Activated CD4-positive, alpha-beta T cell treated with anti-CD3 and anti-CD28 coated beads for 36 hours (primary cell): ENCODE measurements around the gene MROH2B. TPM values are rescaled to one million over a fixed set of nuclear protein-coding genes. Genes with fewer than 3 reads are reported as not detected.

Experiments
- ATAC-seq: fragments of 200-7000 bp; cut with Tn5 transposase; one replicate; pipeline ENCODE4 v1.10.0; 2021; ENCODE audit warnings: mild to moderate bottlenecking, moderate library complexity
- CTCF ChIA-PET: fragments of 350-600 bp; sonication (Branson Sonifier 250); formaldehyde crosslinking; loops from one replicate; lab custom pipeline; 2021; ENCODE audit warnings: antibody characterized with exemption; lab: Charles Lee
- POLR2A ChIA-PET: fragments of 350-600 bp; sonication (Branson Sonifier 250); formaldehyde crosslinking; loops from one replicate; lab custom pipeline; 2021; ENCODE audit warnings: antibody characterized with exemption, inconsistent platforms; lab: Charles Lee
- DNase-seq: peaks from one replicate; pipeline ENCODE4 v3.0.0-alpha.2; 2020
- H3K27ac Mint-ChIP-seq: one replicate; pipeline ENCODE4 v1.8.0; 2021; ENCODE audit warnings: mixed read lengths
- H3K27me3 Mint-ChIP-seq: one replicate; pipeline ENCODE4 v1.8.0; 2021; ENCODE audit warnings: mixed read lengths
- H3K36me3 Mint-ChIP-seq: one replicate; pipeline ENCODE4 v1.8.0; 2021; ENCODE audit warnings: low read depth, mixed read lengths
- H3K4me1 Mint-ChIP-seq: one replicate; pipeline ENCODE4 v1.8.0; 2021; ENCODE audit warnings: mixed read lengths
- H3K4me3 Mint-ChIP-seq: one replicate; pipeline ENCODE4 v1.8.0; 2021; ENCODE audit warnings: mild to moderate bottlenecking, moderate library complexity, mixed read lengths
- H3K9me3 Mint-ChIP-seq: one replicate; pipeline ENCODE4 v1.8.0; 2021; ENCODE audit warnings: low read depth, mixed read lengths
- intact Hi-C, 2 experiments: fragments of 100-400 bp; cut with DNase I in 1 of 2; cut with micrococcal nuclease in 1 of 2; formaldehyde crosslinking; loops; one replicate each; pipeline versions ENCODE4 v1.14.2 to v1.15.1; 2022 to 2024; cut with DNase I, micrococcal nuclease
- total RNA-seq, 2 experiments: library from RNA; stranded (reverse); gene quantifications; one replicate each; pipeline ENCODE4 v1.2.3, GENCODE V29; 2021

The MROH2B gene
- total RNA-seq, 2 experiments from 2014 or later: not detected

DNA sequence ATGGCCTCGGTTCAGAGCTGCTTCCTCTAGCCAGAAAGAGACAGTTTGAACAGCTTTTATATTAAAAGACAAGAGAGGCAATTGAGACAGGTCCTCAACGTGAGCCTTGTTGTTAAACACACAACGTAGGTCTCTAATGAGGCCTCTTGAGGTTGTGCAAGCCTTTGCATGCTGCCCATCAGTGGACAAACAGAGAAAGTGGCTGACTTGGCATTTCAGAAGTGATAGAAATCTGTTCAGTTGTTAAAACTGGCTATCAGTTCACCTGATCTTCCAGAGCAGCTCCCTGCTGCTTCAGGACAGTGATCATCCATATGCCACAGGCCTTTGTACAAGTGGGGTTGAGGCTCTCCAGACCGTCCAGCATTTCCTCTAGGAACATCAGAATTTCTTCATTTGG lies 58.8 kb downstream of the MROH2B start:
- Mint-ChIP-seq H3K4me3 (no peak overlapping the region), H3K9me3 (no peaks in the 10 kb centered on the region), H3K27ac (no peak overlapping the region), H3K27me3 (peaks cover 15% of the 10 kb centered on the region), H3K36me3 (no peaks in the 10 kb centered on the region), H3K4me1 (no peaks in the 10 kb centered on the region)
- ChIA-PET CTCF (no interaction called here), POLR2A (no interaction called here)
- ATAC-seq: no peak
- no peak for DNase-seq
- intact Hi-C loops: no loop called here

- Mint-ChIP-seq H3K27ac (no peak overlapping the region), H3K27me3 (peaks cover 12% of the 10 kb centered on the region)
- no peak for DNase-seq
These were observed 60.6 kb downstream of the MROH2B start for GRCh38 chr5:41010572-41010971.

GRCh38 chr5:41009232-41009631 lies 61.9 kb downstream of the MROH2B start:
- CTCF ChIA-PET: interaction anchor here (0.6 kb wide), 1 partner anchor 431 kb away, joined by 3 read pairs; no protein-coding TSS in a partner anchor
- DNase-seq (no peak), ATAC-seq (no peak)
- H3K9me3 Mint-ChIP-seq: no peaks in the 10 kb centered on the region
- POLR2A ChIA-PET: no interaction called here
- intact Hi-C loops: no loop called here
- H3K36me3 Mint-ChIP-seq: no peaks in the 10 kb centered on the region
- H3K4me1 Mint-ChIP-seq: no peaks in the 10 kb centered on the region
- H3K27ac Mint-ChIP-seq: no peak overlapping the region
- H3K4me3 Mint-ChIP-seq: no peak overlapping the region
- H3K27me3 Mint-ChIP-seq: peaks cover 12% of the 10 kb centered on the region

More at GRCh38 chr5:41010572-41010971, 60.6 kb downstream of the MROH2B start:
- intact Hi-C loops: no loop called here
- H3K36me3 Mint-ChIP-seq: no peaks in the 10 kb centered on the region
- ChIA-PET CTCF (no interaction called here), POLR2A (no interaction called here)
- no peak for ATAC-seq
- H3K9me3 Mint-ChIP-seq: no peaks in the 10 kb centered on the region
- H3K4me3 Mint-ChIP-seq: no peak overlapping the region
- no peaks in the 10 kb centered on the region for H3K4me1 Mint-ChIP-seq

DNA sequence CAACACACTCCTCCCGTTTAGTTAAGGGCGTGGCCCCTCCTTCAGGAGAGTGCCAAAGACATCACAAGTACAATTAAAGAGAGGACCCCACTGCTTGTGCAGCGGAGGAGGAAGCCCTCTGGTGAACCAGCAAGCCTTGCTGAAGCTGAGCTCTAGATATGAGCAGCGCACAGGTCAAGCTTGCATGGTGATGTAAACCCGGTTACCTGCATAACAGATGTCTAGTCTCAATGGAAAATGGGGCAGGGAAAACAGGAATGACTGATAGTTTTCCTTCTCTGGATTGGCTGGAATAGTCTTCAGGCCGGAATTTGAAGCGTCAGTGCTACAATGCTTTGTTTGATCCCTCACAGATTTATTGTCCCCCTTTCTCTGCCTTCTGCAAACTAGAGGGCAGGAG lies 66.2 kb downstream of the MROH2B start:
- ChIA-PET POLR2A (no interaction called here), CTCF (no interaction called here)
- H3K4me1 Mint-ChIP-seq: no peaks in the 10 kb centered on the region
- H3K27ac Mint-ChIP-seq: no peak overlapping the region
- H3K36me3 Mint-ChIP-seq: no peaks in the 10 kb centered on the region
- DNase-seq (no peak), ATAC-seq (no peak)
- H3K4me3 Mint-ChIP-seq: no peak overlapping the region
- intact Hi-C loops: no loop called here
- no peaks in the 10 kb centered on the region for H3K9me3 Mint-ChIP-seq
- H3K27me3 Mint-ChIP-seq: peaks cover 3% of the 10 kb centered on the region

DNA sequence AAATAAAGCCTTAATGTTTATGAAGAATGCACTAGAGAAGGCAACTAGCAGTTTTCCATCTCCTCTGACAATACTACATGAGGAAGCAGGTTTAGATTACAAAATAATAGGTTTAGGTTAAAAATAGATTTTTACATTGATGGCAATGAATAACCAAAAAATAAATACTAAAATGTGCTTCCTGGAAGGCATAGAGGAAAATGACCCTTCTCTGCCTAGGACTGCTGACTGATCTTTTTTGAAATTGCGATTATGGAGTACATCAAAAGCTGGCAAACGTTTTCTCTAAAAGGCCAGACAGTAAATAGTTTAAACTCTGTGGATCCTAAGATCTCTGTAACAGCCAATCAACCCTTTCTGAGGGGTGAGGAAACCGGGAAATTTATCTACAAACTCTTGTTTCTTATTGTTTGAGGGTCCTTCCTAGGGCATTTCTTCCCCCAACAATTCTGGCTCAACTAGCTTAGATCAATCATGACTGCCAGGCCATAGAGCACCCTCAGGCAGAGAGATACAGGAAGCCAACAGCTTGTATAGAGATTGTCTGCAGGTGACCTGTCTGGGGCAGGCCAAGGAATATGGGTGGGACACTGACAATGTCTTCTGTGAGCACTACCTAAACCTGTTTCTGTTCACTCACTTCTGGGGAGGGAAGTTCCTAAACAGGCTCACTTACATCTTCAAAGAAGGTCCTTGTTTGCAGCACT lies 67.3 kb downstream of the MROH2B start:
- no peak for ATAC-seq
- POLR2A ChIA-PET: no interaction called here
- peaks cover 3% of the 10 kb centered on the region for H3K27me3 Mint-ChIP-seq
- CTCF ChIA-PET: no interaction called here
- no peaks in the 10 kb centered on the region for H3K4me1 Mint-ChIP-seq
- H3K27ac Mint-ChIP-seq: no peak overlapping the region
- no peaks in the 10 kb centered on the region for H3K36me3 Mint-ChIP-seq
- intact Hi-C loops: no loop called here
- no peak overlapping the region for H3K4me3 Mint-ChIP-seq
- no peak for DNase-seq
- no peaks in the 10 kb centered on the region for H3K9me3 Mint-ChIP-seq

DNA sequence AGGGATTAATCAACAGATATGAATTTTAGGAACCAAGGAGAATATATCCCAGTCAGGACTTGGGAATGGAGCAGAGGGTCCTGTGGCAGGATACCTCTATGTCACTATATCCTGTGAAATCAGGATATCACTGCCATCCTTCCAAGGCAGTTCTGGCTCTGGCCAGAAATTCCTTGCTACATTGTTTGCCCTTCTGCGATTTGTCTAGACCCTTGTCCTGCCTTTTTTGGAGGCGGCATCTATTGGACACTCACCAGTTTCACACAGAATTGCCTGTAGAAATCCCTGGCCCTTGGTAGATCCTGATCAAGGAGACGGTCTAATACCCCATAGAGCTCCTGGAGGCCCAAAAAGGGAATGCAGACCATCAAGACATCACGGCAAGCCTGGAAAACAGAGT lies 71.2 kb downstream of the MROH2B start:
- H3K4me1 Mint-ChIP-seq: no peaks in the 10 kb centered on the region
- POLR2A ChIA-PET: no interaction called here
- CTCF ChIA-PET: no interaction called here
- ATAC-seq: no peak
- peaks cover 3% of the 10 kb centered on the region for H3K27me3 Mint-ChIP-seq
- DNase-seq: no peak
- no peak overlapping the region for H3K27ac Mint-ChIP-seq
- intact Hi-C loops: no loop called here
- no peak overlapping the region for H3K4me3 Mint-ChIP-seq
- no peaks in the 10 kb centered on the region for H3K9me3 Mint-ChIP-seq
- H3K36me3 Mint-ChIP-seq: no peaks in the 10 kb centered on the region

- DNase-seq: no peak
- no peaks in the 10 kb centered on the region for H3K36me3 Mint-ChIP-seq
- H3K4me1 Mint-ChIP-seq: no peaks in the 10 kb centered on the region
- ChIA-PET CTCF (no interaction called here), POLR2A (no interaction called here)
- no peak for ATAC-seq
- no peak overlapping the region for H3K4me3 Mint-ChIP-seq
- H3K27me3 Mint-ChIP-seq: peaks cover 3% of the 10 kb centered on the region
- H3K27ac Mint-ChIP-seq: no peak overlapping the region
- H3K9me3 Mint-ChIP-seq: no peaks in the 10 kb centered on the region
- intact Hi-C loops: no loop called here
These were observed 72.0 kb downstream of the MROH2B start for GRCh38 chr5:40999142-40999541.

DNA sequence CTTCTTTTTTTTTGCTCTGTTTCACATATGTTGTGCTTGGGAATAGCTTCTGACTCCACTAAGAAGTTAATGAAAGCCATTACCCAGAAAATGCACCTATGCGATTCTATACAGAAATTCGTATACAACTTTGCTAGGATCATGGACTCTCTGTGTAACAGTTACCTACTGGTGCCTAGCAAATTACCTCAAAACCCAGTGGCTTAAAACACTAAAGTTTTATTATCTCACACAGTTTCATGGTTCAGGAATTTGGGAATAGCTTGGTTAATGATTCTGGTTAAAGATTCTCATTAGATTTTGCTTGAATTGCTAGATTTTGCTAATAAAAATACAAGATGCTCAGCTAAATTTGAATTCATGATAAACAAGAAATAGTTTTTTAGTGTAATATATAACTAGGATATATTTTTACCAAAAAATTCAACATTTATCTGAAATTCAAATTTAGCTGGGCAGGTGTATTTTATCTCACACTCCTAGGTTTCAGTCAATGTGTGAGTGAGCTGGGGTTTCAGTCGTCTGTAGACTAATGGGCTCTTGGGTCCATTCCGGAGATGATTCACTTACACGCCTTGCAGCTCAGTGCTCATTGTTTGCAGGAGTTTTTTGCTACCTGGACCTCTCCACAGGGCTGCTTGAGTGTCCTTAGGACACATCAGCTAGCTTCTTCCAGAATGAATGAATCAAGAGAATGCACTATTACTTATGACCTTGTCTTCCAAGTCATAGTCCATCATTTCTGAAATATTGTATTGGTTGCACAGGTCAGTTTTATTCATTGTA lies 75.1 kb downstream of the MROH2B start:
- DNase-seq (no peak), ATAC-seq (no peak)
- H3K27me3 Mint-ChIP-seq: peaks cover 3% of the 10 kb centered on the region
- intact Hi-C loops: no loop called here
- H3K27ac Mint-ChIP-seq: no peak overlapping the region
- no peaks in the 10 kb centered on the region for H3K9me3 Mint-ChIP-seq
- no peaks in the 10 kb centered on the region for H3K4me1 Mint-ChIP-seq
- ChIA-PET POLR2A (no interaction called here), CTCF (interaction anchor here (0.7 to 0.8 kb wide), 2 partner anchors 19 to 853 kb away, joined by 3 to 4 read pairs; no protein-coding TSS in a partner anchor)
- no peaks in the 10 kb centered on the region for H3K36me3 Mint-ChIP-seq
- H3K4me3 Mint-ChIP-seq: no peak overlapping the region

GRCh38 chr5:40991981-40992559 lies 79.1 kb downstream of the MROH2B start:
- ChIA-PET POLR2A (no interaction called here), CTCF (no interaction called here)
- DNase-seq (no peak), ATAC-seq (no peak)
- Mint-ChIP-seq H3K27ac (no peak overlapping the region), H3K4me1 (no peaks in the 10 kb centered on the region), H3K4me3 (no peak overlapping the region), H3K9me3 (peaks cover under 1% of the 10 kb centered on the region), H3K27me3 (peaks cover 5% of the 10 kb centered on the region), H3K36me3 (no peaks in the 10 kb centered on the region)
- intact Hi-C loops: no loop called here

- H3K4me1 Mint-ChIP-seq: no peaks in the 10 kb centered on the region
- no peak overlapping the region for H3K4me3 Mint-ChIP-seq
- H3K9me3 Mint-ChIP-seq: peaks cover 4% of the 10 kb centered on the region
- no peak overlapping the region for H3K27ac Mint-ChIP-seq
- no peaks in the 10 kb centered on the region for H3K36me3 Mint-ChIP-seq
- DNase-seq: no peak
- H3K27me3 Mint-ChIP-seq: peaks cover 5% of the 10 kb centered on the region
- ChIA-PET POLR2A (no interaction called here), CTCF (no interaction called here)
- intact Hi-C loops: no loop called here
- no peak for ATAC-seq
These were observed 79.8 kb downstream of the MROH2B start for GRCh38 chr5:40991168-40991980.

DNA sequence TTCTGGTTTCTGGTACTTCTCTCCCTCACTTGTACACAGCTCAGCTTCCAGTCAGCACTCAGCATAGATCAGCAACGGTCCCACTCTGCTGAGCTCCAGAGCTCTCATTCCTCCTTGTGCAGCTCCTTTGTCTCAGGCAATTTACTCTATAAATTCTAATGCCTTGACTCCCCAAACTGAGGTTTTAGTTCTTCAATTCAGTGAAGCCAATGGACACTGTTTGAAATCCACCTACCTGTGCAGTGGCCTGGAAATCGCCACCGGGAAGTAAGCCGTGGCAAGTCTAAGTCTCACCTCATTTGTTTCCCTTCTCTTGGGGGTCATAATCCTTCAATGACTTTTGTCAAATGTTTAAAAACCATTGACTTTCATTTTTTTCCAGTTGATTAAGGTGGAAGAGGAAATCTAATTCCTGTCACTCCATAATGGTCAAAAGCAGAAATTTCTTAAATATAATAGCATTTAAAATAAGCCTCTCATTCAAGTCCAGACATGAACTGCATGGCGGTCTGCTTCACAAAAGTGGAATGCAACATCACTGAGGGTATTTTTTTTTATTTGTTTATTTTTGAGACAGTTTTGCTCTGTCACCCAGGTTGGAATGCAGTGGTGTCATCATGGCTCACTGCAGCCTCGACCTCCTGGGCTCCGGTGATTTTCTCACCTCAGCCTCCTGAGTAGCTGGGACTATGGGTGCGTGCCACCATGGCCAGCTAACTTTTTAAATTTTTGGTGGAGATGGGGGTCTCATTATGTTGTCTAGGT lies 82.2 kb downstream of the MROH2B start:
- Mint-ChIP-seq H3K9me3 (peaks cover 4% of the 10 kb centered on the region), H3K4me3 (no peak overlapping the region), H3K4me1 (no peaks in the 10 kb centered on the region), H3K27ac (no peak overlapping the region), H3K27me3 (peaks cover 5% of the 10 kb centered on the region), H3K36me3 (no peaks in the 10 kb centered on the region)
- ATAC-seq: no peak
- ChIA-PET POLR2A (no interaction called here), CTCF (interaction anchor here (0.7 kb wide), 2 partner anchors 93 to 1078 kb away, joined by 3 to 4 read pairs; no protein-coding TSS in a partner anchor)
- DNase-seq: no peak
- intact Hi-C loops: no loop called here
